Erythroblast (primary cell): Measurements from ENCODE around the gene RAMP1.

ENCODE experiments used
- GATA1 ChIP-seq: IDR thresholded peaks from 2 replicates; pipeline ENCODE4 v1.6.1; 2011; ENCODE audit warnings: low read depth, mild to moderate bottlenecking, control low read depth, low read length, moderate library complexity
- POLR2A ChIP-seq: IDR thresholded peaks from 2 replicates; pipeline ENCODE4 v1.6.1; 2011; ENCODE audit warnings: mild to moderate bottlenecking, low read length

DNA sequence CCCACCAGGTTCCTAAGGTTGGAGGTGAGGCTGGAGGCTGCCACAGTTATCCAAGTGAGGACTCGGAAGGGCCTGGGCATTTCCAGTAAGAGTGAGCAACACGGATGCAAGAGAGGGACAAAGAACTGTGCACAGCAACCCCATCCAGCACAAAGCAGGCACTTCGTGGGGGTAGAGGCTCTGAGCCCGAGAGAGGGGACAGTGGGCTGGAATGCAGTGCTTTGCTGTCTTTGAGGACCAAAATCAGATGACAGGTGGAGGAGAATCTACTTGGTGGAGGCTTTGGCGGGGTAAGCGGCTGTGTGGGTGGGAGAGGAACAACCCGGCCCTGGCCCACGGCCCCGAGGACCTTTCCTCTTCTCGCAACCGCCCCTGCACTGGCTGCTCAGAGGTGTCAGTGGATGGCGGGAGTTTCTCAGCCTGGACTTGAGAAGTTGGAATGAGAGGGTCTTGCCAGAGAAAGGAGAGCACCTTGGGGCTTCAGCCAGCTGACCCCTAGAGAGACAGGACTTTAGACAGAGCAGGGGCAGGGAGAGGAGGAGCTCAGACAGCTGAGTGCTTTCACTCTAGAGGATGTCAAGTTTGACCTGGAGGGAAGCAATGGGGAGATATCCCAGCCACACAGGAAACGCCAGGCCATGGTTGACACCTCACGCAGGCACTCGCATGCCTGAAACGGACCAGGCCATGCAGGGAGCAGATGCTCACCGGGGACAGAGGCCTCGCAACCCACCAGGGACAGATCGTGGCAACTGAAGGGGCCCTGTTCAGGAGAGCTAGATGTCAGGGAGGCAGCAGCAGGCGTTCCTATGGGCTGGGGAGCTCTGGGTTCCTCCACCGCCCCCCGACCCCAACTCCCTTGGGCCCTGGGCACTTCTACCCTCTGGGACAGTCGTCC lies 11.6 kb downstream of the RAMP1 start:
- TF ChIP-seq POLR2A: no peak
- TF ChIP-seq GATA1: no peak
